Measurements from ENCODE around the gene MINDY4B. TPM values are rescaled to one million over a fixed set of nuclear protein-coding genes. Genes with fewer than 3 reads are reported as not detected.

The MINDY4B gene
- total RNA-seq, 1 donor from 2014 or later: not detected

- no peak for DNase-seq (ENCODE audit: low spot score, unreplicated experiment)
- peaks cover 3% of the 10 kb centered on the region for H3K27me3 Mint-ChIP-seq
- no peaks in the 10 kb centered on the region for H3K4me1 Mint-ChIP-seq (ENCODE audit: low read depth)
- H3K36me3 Mint-ChIP-seq (ENCODE audit: insufficient read depth): no peaks in the 10 kb centered on the region
- H3K4me3 Mint-ChIP-seq (ENCODE audit: low read depth): no peak overlapping the region
- TF ChIP-seq CTCF (IDR thresholded peaks at IDR 0.05; ENCODE audit: unreplicated experiment): no peak
- no peaks in the 10 kb centered on the region for H3K9me3 Mint-ChIP-seq (ENCODE audit: low read depth)
- no peak overlapping the region for H3K27ac Mint-ChIP-seq
These were observed 82.0 kb downstream of the MINDY4B start for GRCh38 chr3:150823277-150823676.

- Mint-ChIP-seq H3K36me3 (ENCODE audit: insufficient read depth) (no peaks in the 10 kb centered on the region), H3K9me3 (ENCODE audit: low read depth) (no peaks in the 10 kb centered on the region), H3K4me3 (ENCODE audit: low read depth) (no peak overlapping the region), H3K27ac (peak overlapping the region; percentile 56), H3K27me3 (peaks cover 3% of the 10 kb centered on the region), H3K4me1 (ENCODE audit: low read depth) (no peaks in the 10 kb centered on the region)
- no peak for DNase-seq (ENCODE audit: low spot score, unreplicated experiment)
- TF ChIP-seq CTCF (IDR thresholded peaks at IDR 0.05; ENCODE audit: unreplicated experiment): no peak
These were observed 82.6 kb downstream of the MINDY4B start for GRCh38 chr3:150822636-150823035.

Other genes starting within 250 kb of the MINDY4B start
- gene ERICH6, start 201.5 kb downstream of the MINDY4B start, total RNA-seq: 0.49 TPM in 1 of 2 replicates, not detected in the other
- gene SIAH2, start 142.3 kb downstream of the MINDY4B start, total RNA-seq: 14.4 and 17.9 TPM in 2 replicates
- not detected in 2 replicates for gene CLRN1, start 67.3 kb upstream of the MINDY4B start, total RNA-seq
- gene MED12L, start 180.2 kb upstream of the MINDY4B start, total RNA-seq: 8.9 and 10.8 TPM in 2 replicates

Data from progenitor cell of endocrine pancreas (in vitro differentiated cells).